GM21529 (cell line): ENCODE data around the gene SOBP.
"Not testable (repeated sequence)": the region's sequence is repeated elsewhere in the genome, so short reads cannot be mapped to it uniquely, and the experiment has no call there.

Experiments used
- ATAC-seq: cut with Tn5 transposase; IDR thresholded peaks from one replicate; pipeline ENCODE4 v1.9.1; 2021; ENCODE audit not compliant: unreplicated experiment

The SOBP gene

GRCh38 chr6:107550241-107550840 is 60.4 kb downstream of the SOBP start:
- ATAC-seq: no peak

DNA sequence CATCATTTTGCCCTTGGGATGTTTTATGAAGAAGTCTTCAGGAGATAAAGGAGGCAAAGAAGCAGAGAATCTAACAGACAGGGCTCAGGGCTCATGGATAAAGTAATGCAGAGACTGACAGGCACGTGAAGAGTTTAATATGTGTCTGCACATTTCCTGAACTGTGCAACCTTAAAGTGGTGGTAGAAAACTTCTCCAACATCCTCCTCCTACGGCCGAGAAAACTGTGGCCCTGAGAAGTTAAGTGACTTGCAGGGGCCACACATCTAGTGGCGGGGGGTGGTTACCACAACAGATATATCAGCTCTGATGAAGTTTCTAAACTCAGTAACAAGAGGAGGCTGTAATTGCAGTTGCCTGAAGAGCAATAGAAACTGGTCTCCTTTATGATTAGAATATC is 61.0 kb downstream of the SOBP start:
- no peak for ATAC-seq

DNA sequence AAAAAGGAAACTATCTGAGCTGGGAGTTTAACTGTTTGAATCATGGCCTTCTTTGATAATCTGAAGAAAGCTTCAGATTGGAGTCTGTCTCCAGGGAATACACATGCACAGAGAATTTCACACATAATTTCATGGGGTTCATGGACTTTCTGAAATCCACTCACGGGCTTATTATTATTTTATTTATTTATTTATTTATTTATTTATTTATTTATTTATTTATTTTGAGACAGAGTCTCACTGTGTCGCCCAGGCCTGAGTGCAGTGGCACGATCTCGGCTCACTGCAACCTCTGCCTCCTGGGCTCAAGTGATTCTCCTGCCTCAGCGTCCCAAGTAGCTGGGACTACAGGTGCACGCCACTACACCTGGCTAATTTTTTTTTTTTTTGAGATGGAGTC is 63.2 kb downstream of the SOBP start:
- ATAC-seq: not testable (repeated sequence)

GRCh38 chr6:107554326-107554725 is 64.4 kb downstream of the SOBP start:
- ATAC-seq: no peak

DNA sequence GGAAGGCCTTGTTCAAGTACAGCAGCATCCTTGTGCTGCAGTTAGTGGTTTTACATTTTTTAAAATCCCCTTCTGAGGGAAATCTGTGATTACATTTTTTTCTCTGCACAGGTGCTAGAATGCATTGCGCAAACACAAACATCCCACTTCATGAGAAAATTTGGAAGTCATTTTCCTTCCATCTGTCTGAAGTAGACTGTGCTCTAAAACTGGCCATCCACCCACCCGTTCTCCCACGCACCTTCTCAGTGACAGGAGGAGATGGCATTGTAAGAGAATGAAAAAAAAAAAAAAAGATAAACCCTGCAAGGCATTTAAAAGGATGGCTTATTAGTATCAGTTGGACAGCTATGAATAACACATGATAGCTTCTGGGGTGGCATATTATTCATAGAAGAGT is 65.0 kb downstream of the SOBP start:
- no peak for ATAC-seq

- no peak for ATAC-seq
Measured at GRCh38 chr6:107555449-107555848, 65.5 kb downstream of the SOBP start.

- ATAC-seq: no peak
Measured at GRCh38 chr6:107556082-107556481, 66.2 kb downstream of the SOBP start.

- no peak for ATAC-seq
Measured at GRCh38 chr6:107557698-107558097, 67.8 kb downstream of the SOBP start.

- ATAC-seq: no peak
Measured at GRCh38 chr6:107560657-107561056, 70.7 kb downstream of the SOBP start.

- ATAC-seq: no peak
Measured at GRCh38 chr6:107561306-107561705, 71.4 kb downstream of the SOBP start.

GRCh38 chr6:107563694-107564588 is 74.0 kb downstream of the SOBP start:
- ATAC-seq: no peak

DNA sequence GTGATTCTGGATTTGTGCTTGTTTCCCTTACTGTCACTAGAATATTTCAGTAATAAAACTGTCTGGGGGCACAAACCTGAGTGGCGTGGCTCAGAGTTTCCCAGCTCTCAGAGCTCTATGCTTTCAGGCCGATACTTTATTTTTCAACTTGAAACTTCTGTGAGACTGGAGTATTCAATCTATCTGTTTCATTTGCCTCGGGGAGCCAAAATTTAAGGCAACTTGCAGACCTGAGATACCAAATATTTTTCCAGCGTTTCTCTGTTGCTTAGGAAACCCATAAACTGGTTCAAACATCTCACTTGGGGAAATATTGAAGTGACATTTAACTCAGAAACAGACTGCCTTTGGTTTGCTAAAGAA is 74.7 kb downstream of the SOBP start:
- ATAC-seq: no peak

- ATAC-seq: no peak
Measured at GRCh38 chr6:107565165-107565723, 75.3 kb downstream of the SOBP start.

GRCh38 chr6:107567643-107568042 is 77.7 kb downstream of the SOBP start:
- ATAC-seq: no peak

- ATAC-seq: no peak
Measured at GRCh38 chr6:107569473-107569872, 79.6 kb downstream of the SOBP start.

GRCh38 chr6:107571354-107571753 is 81.4 kb downstream of the SOBP start:
- no peak for ATAC-seq

GRCh38 chr6:107572886-107573285 is 83.0 kb downstream of the SOBP start:
- ATAC-seq: no peak

- ATAC-seq: no peak
Measured at GRCh38 chr6:107574856-107575255, 84.9 kb downstream of the SOBP start.

- ATAC-seq: no peak
Measured at GRCh38 chr6:107576852-107577251, 86.9 kb downstream of the SOBP start.

DNA sequence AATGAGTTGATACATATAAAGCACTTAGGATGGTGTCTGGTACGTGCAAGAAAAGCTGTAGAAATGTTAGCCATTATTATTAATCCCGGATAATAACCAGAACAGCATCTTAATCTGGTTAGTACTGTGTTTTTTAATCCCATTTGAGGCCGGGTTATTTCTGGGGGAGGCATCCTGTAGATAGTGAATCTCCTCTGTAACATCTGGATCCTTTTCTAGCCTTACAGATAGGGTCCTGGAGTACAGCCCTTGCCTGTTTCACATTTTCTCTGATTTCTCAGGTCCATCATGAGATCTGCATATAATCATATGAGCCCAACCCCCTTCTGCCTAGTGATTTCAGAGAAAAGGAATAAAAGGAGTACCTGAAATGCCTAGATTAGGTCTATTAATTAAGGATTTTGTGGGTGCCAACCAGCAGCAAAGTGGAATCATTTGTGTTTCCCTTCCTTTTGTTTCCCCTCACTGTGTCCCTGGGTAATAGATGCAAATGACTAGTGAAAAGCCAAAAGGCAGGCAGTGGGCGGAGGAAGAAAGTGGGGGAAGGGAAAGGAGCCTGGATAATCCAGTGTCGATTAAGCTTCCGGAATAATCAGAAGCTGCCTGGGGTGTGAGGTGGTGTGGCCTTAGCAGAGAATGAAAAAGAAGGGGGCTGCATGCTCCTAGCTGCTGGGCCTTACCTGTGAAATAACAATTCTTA is 88.9 kb downstream of the SOBP start:
- ATAC-seq: no peak

DNA sequence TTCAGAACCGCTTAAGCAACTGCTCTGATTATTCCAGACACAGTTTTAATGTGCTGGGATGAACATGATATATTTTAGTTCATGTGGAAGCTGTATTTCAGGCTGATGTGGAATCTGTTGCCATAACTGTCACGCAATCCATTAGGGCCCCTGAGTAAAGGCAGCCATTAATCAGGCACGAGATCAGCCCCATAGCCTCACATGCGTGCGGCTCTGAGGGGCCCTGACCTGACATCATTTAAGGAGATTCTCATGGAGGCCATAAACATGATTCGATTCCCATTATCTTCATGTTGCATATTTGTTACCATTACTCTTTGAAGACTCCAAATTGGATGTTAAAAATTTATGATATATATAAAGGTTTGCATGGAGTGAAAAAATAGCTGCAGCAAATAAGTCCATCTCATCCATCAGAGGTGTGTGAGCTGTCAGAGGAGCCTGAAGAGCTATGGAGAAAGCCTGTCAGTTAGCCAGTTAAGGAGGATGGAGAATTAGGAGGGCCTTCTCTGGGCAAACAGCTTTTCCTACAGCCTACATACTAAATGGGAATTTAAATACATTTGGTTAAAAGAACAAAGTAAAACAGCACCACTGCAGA is 89.6 kb downstream of the SOBP start:
- no peak for ATAC-seq
